GM19438 (cell line): ENCODE data around the gene YEATS4.

Experiments
- ATAC-seq: cut with Tn5 transposase; IDR thresholded peaks from one replicate; pipeline ENCODE4 v1.9.1; 2021; ENCODE audit warnings: low read depth; ENCODE audit not compliant: unreplicated experiment

YEATS4 gene

DNA sequence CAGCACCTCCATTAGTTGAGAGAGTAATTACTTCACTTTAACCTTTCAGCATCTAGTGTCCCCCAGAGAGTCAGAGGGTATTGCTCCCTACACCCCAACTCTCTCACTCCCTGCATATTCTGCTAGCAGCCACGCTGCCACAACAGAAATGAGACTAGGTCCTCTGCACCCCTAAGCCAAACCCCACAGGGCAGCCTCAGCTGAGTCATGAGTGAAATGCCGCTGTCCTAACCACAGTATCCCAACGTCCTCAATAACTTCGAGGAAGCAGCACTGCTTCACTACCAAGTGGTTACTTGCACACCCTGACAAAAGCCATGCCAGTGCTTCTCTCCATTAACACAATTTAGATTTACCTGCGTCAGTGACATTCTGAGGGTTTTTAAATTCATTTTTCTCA lies 18.2 kb upstream of the YEATS4 start:
- ATAC-seq: no peak

DNA sequence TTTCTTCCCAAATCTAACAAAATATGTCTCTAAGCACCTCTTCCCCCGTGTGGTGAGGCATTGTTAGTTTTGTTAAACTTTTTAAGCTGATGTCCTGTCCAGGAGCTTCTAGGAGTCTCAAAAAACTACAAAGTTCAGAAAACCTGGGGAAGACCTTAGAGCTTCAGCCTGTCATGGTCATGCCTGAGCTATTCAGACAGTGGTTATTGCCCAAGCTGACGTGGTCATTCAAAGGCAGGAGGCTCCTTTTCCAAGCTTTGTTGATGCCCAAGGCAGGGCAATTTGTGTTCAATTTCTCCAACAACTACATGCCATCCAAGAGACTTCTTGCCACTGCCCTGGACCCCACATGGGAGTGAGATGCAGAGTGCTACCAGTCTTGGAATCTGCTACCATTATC lies 17.1 kb upstream of the YEATS4 start:
- ATAC-seq: no peak

DNA sequence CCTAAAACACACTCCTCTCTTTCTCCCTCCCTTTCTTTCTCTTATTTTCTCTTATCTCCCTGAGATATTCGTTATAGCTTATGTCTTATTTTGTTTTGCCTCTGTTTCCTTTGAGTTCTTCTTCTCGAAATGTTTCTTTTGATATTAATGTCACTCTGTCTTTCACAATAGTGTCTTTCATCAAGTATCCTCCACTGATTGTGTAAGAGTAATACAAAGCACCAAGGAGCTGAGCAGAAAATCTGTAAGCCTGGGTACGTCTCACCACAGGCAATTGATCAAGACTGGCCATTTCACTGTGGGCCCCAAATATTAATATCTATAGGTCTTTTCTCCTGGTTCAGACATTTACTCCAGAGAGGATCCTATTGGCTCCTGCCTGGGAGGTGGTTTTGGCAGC lies 16.2 kb upstream of the YEATS4 start:
- no peak for ATAC-seq

DNA sequence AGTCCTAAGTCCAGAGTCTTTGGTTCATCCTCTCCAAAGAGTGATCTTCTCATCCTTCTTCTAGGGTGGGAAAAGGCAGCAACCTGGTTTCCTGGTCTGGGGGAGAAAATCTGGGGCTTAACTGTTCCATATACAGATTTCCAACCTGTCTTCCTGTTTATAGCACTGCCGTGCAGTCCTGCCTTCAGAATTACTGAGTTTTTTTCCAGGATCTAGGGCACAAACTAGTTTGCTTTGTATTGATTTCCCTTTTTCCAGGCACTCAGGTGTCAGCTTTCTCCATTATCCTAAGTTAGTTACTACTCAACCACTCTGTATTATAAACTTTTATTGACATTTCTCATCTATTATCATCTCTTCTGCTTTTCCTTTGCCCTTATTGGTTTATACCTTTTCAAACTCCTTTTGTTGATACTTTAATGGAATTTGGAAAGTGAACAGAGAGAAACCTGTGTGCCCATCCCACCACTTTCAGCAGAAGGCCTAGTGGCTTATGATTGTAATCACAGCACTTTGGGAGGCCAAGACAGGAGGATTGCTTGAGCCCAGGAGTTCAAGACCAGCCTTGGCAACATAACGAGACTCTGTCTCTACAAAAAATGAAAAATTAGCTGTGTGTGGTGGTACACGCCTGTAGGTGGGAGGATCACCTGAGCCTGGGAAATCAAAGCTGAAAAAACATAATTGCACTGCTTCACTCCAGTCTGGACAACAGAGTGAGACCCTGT lies 15.5 kb upstream of the YEATS4 start:
- ATAC-seq: no peak

DNA sequence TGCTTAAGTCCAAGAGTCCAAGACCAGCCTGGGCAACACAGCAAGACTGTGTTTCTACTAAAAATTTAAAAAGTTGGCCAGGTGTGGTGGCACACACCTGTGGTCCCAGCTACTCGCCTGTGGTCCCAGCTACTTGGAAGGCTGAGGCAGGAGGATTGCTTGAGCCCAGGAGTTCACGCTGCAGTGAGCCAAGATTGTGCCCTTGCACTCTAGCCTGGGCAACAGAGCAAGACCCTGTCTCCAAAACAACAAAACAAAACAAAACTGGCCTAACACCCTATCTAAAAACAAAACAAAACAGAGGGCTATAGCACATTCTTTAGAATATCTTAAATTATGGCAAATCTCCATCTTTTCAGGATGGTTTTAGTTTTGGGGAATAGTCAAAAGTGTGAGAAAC lies 14.5 kb upstream of the YEATS4 start:
- ATAC-seq: no peak

DNA sequence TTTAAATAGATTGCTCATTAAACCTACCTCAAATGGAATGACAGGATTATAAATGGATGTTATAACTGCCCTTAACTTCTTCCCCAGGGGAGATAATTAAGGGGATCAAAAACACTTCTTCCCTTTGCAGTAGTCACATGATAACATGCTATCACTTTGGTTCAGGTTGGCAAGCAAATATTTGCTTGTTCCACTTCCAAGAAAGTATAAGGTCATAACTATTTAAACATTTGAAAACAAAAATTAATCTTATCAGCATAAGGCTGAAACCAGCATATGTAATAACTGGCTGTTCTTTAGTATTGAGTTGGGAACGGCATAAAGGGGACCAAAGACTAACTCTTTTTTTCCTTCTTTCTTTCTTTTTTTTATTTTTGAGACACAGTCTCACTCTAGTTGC lies 13.8 kb upstream of the YEATS4 start:
- ATAC-seq: no peak

DNA sequence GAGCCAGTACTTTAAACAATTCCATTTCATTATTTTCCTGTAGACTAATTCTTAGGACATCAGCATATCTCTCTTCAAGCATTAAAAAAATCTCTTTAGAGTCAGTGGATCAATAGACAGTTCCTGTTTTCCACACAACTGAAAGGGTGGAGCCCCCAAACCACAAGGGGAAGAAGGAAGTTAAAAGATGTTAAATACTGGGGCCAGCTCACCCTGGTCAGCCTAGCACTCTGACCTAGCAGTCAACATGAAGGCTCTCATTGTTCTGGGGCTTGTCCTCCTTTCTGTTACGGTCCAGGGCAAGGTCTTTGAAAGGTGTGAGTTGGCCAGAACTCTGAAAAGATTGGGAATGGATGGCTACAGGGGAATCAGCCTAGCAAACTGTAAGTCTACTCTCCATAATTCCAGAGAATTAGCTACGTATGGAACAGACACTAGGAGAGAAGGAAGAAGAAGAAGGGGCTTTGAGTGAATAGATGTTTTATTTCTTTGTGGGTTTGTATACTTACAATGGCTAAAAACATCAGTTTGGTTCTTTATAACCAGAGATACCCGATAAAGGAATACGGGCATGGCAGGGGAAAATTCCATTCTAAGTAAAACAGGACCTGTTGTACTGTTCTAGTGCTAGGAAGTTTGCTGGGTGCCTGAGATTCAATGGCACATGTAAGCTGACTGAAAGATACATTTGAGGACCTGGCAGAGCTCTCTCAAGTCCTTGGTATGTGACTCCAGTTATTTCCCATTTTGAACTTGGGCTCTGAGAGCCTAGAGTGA lies 11.2 kb upstream of the YEATS4 start, which contains the start of gene LYZ:
Gene LYZ (plus strand): TSS at position 220 of the 777 bp plus-strand sequence. CDS start 28 bp downstream, at position 248.
- no peak for ATAC-seq

DNA sequence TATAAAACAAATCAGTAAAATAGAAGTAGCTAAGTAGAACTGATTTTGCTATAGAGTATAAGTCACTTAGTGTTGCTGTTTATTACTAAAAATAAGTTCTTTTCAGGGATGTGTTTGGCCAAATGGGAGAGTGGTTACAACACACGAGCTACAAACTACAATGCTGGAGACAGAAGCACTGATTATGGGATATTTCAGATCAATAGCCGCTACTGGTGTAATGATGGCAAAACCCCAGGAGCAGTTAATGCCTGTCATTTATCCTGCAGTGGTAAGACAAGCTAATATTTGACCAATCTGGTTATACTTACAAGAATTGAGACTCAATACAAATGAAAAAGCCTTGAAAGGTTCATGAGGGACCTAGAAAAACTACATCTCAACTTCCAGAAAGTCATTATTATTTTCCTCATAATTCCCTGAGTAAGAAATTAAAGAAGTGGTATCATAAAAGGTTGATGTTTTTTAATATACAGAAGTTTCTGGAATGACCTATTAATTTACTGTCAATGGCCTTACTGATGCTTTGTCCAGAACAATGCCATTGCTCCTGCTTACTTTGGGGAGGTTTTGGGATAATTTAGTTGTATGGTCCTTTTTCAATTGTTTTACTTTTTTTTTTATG lies 9.4 kb upstream of the YEATS4 start:
- no peak for ATAC-seq

DNA sequence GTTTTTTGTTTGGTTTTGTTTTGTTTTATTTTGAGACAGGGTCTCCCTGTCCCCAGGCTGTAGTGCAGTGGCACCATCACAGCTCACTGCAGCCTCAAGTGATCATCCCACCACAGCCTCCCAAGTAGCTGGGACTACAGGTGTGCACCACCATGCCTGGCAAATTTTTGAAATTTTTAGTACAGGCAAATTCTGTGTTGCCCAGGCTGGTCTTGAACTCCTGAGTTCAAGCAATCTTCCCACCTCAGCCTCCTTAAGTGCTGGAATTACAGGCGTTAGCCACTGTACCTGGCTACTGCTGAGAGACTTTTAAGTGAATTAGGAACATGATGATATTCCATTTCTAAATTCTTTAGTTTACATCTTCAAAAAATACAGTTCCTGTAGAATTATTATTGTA lies 8.8 kb upstream of the YEATS4 start:
- no peak for ATAC-seq

DNA sequence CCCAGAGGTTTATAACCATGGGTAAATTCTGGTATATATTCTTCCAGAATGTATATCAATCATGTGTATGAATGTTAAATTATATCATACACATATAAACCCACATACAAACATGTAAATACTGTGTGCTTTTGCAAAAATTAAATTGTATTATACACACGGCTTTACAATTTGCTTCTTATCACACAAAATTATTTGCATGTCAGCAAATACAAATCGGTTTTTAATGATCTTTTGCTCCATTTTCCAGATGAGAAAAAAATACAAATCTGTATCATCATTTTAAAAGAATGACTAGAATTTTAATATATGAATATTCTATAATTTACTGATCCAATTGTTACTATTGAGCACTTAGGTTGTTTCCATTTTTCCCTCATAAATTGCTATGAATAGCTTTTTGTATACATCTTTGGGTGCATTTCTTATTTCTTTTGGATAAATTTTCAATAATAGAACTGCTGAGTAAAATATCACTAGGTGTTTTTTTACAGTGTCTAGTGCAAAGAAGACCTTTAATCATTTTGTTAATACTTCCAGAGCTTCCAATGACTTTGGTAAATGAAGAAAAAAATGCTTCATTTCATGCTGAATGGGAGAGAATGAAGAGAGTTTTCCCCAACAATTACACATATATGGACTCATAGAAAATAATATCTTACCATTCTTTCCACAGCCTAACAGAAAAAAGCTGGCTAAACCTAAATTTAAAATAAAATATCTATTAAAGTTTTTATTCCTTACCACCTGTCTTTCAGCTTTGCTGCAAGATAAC lies 7.9 kb upstream of the YEATS4 start:
- ATAC-seq: no peak

DNA sequence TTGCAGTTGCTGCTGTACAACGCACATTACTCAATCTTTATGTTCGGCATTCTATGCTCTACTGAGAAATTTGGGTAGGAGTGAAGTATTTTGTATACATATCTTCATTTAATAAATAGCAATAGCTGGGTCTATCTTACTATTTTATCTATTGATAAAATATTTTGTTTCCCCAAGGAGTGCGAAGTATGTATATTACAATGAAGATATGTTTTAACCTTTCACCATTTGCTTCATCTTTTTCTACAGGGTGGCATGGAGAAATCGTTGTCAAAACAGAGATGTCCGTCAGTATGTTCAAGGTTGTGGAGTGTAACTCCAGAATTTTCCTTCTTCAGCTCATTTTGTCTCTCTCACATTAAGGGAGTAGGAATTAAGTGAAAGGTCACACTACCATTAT lies 6.6 kb upstream of the YEATS4 start:
- no peak for ATAC-seq

DNA sequence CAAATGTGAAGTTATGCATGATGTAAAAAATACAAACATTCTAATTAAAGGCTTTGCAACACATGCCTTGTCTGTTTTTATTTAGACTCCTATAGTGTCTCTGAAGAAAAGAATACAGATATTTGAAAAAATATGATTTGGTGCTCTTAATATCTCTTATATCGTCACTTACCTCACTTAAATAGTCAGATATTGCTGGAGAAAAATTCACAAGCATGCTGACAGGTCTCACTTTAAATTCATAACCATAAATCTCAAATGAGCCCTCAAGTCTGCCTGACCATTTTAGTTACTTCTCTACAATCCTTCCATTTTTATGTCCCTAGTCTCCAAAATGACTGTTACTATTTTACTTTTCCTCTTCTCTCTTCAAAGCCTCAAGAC lies 5.4 kb upstream of the YEATS4 start:
- no peak for ATAC-seq

DNA sequence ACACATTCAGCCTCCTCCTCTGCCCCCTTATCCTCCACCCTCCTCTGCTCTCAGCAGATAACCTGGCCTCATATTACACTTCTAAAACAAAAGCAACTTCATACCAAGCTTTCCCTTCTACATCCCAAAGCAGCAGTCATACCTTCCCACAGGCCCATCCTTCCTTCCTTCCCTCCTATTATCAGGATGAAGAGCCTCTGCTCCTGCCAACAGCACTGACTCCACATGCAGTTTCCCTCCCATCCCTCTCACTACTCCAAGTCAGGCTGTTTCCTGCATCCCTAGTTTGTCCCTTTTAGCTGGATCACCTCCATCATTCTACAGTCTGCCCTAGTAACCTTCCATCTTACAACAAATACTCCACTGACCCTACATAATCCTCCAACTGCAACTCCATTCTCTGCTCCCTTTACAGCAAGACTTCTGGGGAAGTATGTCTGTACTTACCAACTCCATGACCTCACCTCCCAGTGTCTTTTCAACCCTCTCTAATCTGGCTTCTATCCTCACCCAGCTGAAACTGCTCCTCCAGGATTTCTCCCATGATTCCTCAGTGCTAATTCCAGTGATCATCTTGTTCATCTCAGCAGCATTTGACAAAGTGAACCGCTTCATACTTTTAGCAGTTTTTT lies 4.9 kb upstream of the YEATS4 start:
- ATAC-seq: no peak

DNA sequence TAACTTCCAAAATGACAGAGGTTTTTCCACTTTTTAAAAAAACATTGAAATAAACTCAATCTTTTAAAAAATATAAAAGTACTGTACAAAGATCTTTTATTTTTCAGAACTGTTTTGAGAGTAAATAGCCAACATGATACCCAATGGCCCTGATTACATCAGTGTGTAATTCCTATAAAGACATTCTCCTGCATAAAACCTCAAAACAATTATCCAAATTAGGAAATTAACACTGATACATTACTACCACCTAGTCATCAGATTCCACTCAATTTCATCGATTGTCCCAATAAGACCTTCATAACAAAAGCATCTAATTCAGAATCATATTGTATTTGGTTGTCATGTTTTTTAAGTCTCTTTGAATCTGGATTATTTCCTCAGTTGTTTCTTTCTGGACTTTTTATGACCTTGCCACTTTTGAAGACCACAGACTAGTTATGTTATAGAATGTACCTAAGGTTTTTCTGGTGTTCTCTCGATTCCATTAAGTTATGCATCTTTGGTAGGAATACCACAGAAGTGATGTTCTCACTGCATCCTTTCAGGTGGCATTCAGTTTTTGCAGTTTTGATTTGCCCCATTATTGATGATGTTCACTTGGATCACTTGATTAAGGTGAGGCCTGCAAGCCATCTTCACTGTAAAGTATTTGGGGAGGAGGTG lies 4.0 kb upstream of the YEATS4 start:
- no peak for ATAC-seq

DNA sequence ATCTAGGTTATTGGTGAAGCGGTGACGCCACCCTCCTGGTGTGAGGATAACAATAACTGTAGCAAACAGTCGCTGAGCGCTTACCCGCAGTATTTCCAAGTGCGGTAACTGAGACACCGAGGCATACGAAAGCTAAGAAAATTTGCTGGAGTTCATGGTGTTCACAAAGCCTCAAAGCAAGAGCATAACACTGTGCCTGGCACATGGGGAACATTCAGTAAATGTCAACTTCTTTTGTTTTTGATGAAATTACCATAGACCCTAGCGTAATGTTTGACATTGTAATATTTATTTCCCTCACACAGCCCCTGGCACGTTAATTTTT lies 767 bp downstream of the YEATS4 start:
- ATAC-seq: no peak

DNA sequence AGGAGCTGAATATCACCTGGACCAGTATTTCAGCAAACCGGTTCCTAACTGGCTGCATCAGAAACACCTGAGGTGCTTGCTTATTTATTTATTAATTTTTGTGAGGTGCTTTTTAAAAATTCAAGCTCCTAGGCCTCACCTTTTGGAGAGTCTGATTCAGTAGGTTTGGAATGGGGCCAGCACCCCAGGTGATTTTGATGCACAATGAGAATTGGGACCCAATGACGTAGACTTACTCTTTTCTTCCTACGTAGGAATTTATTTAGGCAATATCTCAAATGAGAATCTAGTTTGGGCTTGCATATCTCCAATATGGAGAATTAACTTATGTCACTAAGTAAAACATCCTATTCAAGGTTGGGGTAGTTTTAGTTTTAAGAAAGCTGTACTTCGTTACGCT lies 7.3 kb downstream of the YEATS4 start:
- no peak for ATAC-seq

DNA sequence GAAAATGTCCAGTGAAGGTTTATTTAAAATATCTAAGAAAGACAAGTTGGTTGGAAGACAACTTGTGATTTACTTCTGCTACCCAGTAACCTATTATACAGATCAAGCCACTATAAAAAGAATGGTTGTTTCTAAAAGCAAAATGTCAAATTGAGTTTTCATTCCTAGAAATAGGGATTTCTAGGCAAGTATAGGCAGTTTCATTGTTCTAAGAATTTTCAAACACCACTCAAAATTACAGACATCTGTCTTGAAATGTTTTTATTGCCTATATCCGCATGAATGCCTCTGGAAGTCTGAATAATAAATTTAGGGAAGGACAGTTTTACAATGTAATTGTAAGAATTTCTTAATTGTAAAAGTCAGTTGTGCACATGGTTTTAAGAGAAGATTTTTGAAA lies 8.6 kb downstream of the YEATS4 start:
- no peak for ATAC-seq

DNA sequence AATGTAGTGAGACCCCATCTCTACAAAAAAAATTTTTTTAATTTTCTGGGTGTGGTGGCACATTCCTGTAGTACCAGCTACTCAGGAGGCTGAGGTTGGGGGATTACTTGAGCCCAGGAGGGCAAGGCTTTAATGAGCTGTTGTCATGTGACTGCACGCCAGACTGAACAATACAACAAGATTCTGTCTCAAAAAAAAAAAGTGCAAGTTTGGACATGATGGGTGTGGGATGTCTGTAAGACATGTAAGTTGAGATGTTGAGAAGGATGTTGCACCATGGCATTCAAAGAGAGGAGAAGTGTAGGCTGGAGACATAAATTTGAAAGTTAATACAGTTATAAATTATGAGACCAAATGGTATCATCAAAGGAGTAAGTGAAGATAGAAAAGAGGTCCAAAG lies 23.5 kb downstream of the YEATS4 start:
- no peak for ATAC-seq

DNA sequence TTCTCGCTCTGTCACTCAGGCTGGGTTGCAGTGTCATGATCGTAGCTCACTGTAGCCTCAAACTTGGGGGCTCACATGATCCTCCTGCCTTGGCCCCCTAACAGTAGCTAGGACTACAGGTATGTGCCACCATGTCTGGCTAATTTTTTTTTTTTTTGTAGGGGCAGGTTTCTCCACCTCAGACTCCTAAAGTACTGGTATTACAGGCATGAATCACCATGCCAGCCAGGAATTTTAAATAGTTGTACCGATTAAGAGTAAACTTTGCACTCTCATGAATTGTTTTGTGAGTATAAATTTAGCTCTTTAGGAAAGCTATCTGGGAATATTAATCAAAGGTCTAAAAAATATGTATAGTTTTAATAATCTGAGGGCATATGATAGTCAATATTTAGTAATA lies 25.5 kb downstream of the YEATS4 start:
- no peak for ATAC-seq

DNA sequence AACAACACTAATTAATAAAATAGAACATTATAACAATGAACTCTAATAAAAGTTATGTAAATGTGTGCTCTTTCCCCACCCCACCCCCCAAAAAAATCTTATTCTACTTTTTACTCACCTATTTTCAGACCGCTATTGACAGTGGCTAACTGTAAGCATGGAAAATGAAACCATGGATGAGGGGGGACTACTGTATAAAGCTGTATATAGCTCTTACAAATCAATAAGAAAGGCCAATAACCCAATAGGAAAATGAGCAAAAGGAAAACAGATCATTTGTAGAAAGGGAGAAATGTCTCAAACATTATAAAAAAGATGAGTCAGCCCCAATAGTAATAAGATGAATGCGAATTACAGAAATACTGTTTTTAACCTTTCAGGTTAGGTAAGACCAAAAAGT lies 27.4 kb downstream of the YEATS4 start:
- ATAC-seq: no peak
